Stimulated activated CD4-positive, alpha-beta T cell treated with anti-CD3 and anti-CD28 coated beads, Interleukin-15, amount 100 ng/mL, for 1 hour (primary cell): ENCODE data around the gene IGF1R.
A peak's percentile ranks its signal among the peaks of the same experiment; 100 is the strongest.

Source experiments
- DNase-seq, 2 donors: peaks; one replicate each; pipeline ENCODE4 v3.0.0-alpha.2; 2020; ENCODE audit warnings: low read depth in 1 of 2, low spot score in 1 of 2

The IGF1R gene

GRCh38 chr15:98817745-98818144 is 169.4 kb downstream of the IGF1R start:
- no peak for DNase-seq

GRCh38 chr15:98823012-98823458 is 174.7 kb downstream of the IGF1R start:
- no peak for DNase-seq

- no peak for DNase-seq
Measured at GRCh38 chr15:98823616-98824015, 175.3 kb downstream of the IGF1R start.

- DNase-seq: no peak
Measured at GRCh38 chr15:98824595-98824994, 176.3 kb downstream of the IGF1R start.

GRCh38 chr15:98826658-98827057 is 178.3 kb downstream of the IGF1R start:
- no peak for DNase-seq

GRCh38 chr15:98827217-98827616 is 178.9 kb downstream of the IGF1R start:
- no peak for DNase-seq

- no peak for DNase-seq
Measured at GRCh38 chr15:98830034-98830634, 181.8 kb downstream of the IGF1R start.

- DNase-seq: no peak
Measured at GRCh38 chr15:98834976-98835375, 186.6 kb downstream of the IGF1R start.

GRCh38 chr15:98835876-98836275 is 187.5 kb downstream of the IGF1R start:
- no peak for DNase-seq

GRCh38 chr15:98838387-98839259 is 190.3 kb downstream of the IGF1R start:
- no peak for DNase-seq

- DNase-seq: no peak
Measured at GRCh38 chr15:98840053-98840452, 191.7 kb downstream of the IGF1R start.

- no peak for DNase-seq
Measured at GRCh38 chr15:98841419-98841970, 193.2 kb downstream of the IGF1R start.

GRCh38 chr15:98842192-98842972 is 194.0 kb downstream of the IGF1R start:
- DNase-seq: no peak

- no peak for DNase-seq
Measured at GRCh38 chr15:98842973-98843285, 194.6 kb downstream of the IGF1R start.

GRCh38 chr15:98843844-98844243 is 195.5 kb downstream of the IGF1R start:
- no peak for DNase-seq

- DNase-seq: no peak
Measured at GRCh38 chr15:98844261-98844660, 195.9 kb downstream of the IGF1R start.

- no peak for DNase-seq
Measured at GRCh38 chr15:98845138-98845884, 197.0 kb downstream of the IGF1R start.

- DNase-seq: peak; percentile 26 to 43
Measured at GRCh38 chr15:98850961-98851572, 202.7 kb downstream of the IGF1R start.

GRCh38 chr15:98853161-98853560 is 204.8 kb downstream of the IGF1R start:
- DNase-seq: peak; percentile 24 to 61

GRCh38 chr15:98853617-98854420 is 205.5 kb downstream of the IGF1R start:
- DNase-seq: no peak
